Measurements from ENCODE around the gene AKAP12. TPM values are rescaled to one million over a fixed set of nuclear protein-coding genes. Genes with fewer than 3 reads are reported as not detected.

AKAP12 gene
- polyA plus RNA-seq, 1 donor from 2014 or later = 21.5 TPM

DNA sequence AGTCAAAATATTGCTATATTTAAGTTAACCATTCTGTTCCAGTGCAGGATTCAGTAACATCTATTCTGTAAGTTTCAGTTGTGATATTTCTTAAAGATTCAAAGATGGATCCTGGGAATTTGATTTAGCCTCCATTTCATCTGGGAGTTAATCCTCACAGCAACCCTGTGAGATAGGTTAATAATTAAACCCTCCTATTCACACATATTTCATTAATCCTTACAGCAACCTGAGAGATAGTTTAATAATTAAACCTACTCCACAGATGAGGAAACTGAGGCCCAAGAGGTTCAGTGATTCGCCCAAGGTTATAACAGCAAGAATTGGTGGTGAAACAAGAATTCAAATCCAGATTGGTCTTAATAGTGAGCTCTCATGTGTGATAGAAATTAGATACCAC is 162.5 kb downstream of the AKAP12 start:
- Histone ChIP-seq H3K9ac (ENCODE audit: low read length) (no peak overlapping the region), H3K27ac (ENCODE audit: low read length) (no peak overlapping the region), H3K79me2 (replicated peaks; ENCODE audit: insufficient read depth, low read length) (peaks cover 47% of the 10 kb centered on the region)

DNA sequence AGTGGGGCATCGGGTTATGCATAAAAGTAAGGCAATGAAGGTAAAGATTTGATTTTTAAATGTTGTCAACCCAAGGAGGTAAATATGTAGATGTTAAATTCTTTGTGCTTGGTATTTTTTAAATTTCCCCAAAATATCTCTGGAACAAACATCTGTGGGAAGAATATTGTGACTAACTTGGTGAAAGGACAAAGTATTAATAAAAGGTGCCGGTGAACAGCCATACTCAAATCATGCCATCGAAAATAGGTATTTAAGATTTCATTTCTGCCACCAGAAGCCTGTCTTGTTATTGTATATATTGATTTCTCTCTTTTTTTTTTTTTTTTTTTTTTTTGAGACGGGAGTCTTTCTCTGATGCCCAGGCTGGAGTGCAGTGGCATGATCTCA is 164.1 kb downstream of the AKAP12 start:
- Histone ChIP-seq H3K9me3 (ENCODE audit: low read length) (no peaks in the 10 kb centered on the region), H3K4me2 (ENCODE audit: low read length) (no peak overlapping the region), H3K36me3 (ENCODE audit: insufficient read depth, low read length) (peaks cover 3% of the 10 kb centered on the region), H3K4me3 (ENCODE audit: low read length) (no peak overlapping the region), H3K9ac (ENCODE audit: low read length) (no peak overlapping the region), H2AFZ (ENCODE audit: low read depth, low read length) (no peak overlapping the region), H3K27me3 (ENCODE audit: insufficient read depth, low read depth, low read length) (no peaks in the 10 kb centered on the region), H3K79me2 (replicated peaks; ENCODE audit: insufficient read depth, low read length) (peaks cover 35% of the 10 kb centered on the region), H3F3A (ENCODE audit: insufficient read depth, low read length, poor library complexity, severe bottlenecking) (no peaks in the 10 kb centered on the region), H4K20me1 (ENCODE audit: insufficient read depth) (no peaks in the 10 kb centered on the region), H3K9me2 (ENCODE audit: insufficient read depth, low read length) (no peaks in the 10 kb centered on the region), H3K27ac (ENCODE audit: low read length) (no peak overlapping the region)
- TF ChIP-seq RAD21 (conservative IDR thresholded peaks at IDR 0.05) (no peak), EP300 (conservative IDR thresholded peaks at IDR 0.05; ENCODE audit: poor library complexity, severe bottlenecking) (no peak), TAF1 (IDR thresholded peaks at IDR 0.05; ENCODE audit: low read depth) (no peak), POLR2AphosphoS5 (IDR thresholded peaks at IDR 0.05) (no peak), SMC3 (conservative IDR thresholded peaks at IDR 0.05; ENCODE audit: poor library complexity) (no peak), MXI1 (conservative IDR thresholded peaks at IDR 0.05; ENCODE audit: poor library complexity, severe bottlenecking) (no peak), EZH2 (IDR thresholded peaks at IDR 0.05; ENCODE audit: borderline replicate concordance, insufficient read depth, low read length, poor library complexity, severe bottlenecking) (no peak)
- TF ChIP-seq, protein P1, sequence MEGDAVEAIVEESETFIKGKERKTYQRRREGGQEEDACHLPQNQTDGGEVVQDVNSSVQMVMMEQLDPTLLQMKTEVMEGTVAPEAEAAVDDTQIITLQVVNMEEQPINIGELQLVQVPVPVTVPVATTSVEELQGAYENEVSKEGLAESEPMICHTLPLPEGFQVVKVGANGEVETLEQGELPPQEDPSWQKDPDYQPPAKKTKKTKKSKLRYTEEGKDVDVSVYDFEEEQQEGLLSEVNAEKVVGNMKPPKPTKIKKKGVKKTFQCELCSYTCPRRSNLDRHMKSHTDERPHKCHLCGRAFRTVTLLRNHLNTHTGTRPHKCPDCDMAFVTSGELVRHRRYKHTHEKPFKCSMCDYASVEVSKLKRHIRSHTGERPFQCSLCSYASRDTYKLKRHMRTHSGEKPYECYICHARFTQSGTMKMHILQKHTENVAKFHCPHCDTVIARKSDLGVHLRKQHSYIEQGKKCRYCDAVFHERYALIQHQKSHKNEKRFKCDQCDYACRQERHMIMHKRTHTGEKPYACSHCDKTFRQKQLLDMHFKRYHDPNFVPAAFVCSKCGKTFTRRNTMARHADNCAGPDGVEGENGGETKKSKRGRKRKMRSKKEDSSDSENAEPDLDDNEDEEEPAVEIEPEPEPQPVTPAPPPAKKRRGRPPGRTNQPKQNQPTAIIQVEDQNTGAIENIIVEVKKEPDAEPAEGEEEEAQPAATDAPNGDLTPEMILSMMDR (IDR thresholded peaks at IDR 0.05; ENCODE audit: poor library complexity, severe bottlenecking) = no peak
- TF ChIP-seq, protein P2, sequence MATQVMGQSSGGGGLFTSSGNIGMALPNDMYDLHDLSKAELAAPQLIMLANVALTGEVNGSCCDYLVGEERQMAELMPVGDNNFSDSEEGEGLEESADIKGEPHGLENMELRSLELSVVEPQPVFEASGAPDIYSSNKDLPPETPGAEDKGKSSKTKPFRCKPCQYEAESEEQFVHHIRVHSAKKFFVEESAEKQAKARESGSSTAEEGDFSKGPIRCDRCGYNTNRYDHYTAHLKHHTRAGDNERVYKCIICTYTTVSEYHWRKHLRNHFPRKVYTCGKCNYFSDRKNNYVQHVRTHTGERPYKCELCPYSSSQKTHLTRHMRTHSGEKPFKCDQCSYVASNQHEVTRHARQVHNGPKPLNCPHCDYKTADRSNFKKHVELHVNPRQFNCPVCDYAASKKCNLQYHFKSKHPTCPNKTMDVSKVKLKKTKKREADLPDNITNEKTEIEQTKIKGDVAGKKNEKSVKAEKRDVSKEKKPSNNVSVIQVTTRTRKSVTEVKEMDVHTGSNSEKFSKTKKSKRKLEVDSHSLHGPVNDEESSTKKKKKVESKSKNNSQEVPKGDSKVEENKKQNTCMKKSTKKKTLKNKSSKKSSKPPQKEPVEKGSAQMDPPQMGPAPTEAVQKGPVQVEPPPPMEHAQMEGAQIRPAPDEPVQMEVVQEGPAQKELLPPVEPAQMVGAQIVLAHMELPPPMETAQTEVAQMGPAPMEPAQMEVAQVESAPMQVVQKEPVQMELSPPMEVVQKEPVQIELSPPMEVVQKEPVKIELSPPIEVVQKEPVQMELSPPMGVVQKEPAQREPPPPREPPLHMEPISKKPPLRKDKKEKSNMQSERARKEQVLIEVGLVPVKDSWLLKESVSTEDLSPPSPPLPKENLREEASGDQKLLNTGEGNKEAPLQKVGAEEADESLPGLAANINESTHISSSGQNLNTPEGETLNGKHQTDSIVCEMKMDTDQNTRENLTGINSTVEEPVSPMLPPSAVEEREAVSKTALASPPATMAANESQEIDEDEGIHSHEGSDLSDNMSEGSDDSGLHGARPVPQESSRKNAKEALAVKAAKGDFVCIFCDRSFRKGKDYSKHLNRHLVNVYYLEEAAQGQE (IDR thresholded peaks at IDR 0.05; ENCODE audit: borderline replicate concordance) = no peak

More for the DNA sequence above, 162.5 kb downstream of the AKAP12 start:
- no peaks in the 10 kb centered on the region for H3K36me3 ChIP-seq (ENCODE audit: insufficient read depth, low read length)
- no peaks in the 10 kb centered on the region for H3K9me2 ChIP-seq (ENCODE audit: insufficient read depth, low read length)
- no peaks in the 10 kb centered on the region for H3F3A ChIP-seq (ENCODE audit: insufficient read depth, low read length, poor library complexity, severe bottlenecking)
- TF ChIP-seq, protein P1 (IDR thresholded peaks at IDR 0.05; ENCODE audit: poor library complexity, severe bottlenecking) = no peak
- H3K4me3 ChIP-seq (ENCODE audit: low read length) = no peak overlapping the region
- no peak overlapping the region for H2AFZ ChIP-seq (ENCODE audit: low read depth, low read length)
- H3K27me3 ChIP-seq (ENCODE audit: insufficient read depth, low read depth, low read length) = no peaks in the 10 kb centered on the region
- H3K4me2 ChIP-seq (ENCODE audit: low read length) = no peak overlapping the region
- no peaks in the 10 kb centered on the region for H3K9me3 ChIP-seq (ENCODE audit: low read length)
- no peaks in the 10 kb centered on the region for H4K20me1 ChIP-seq (ENCODE audit: insufficient read depth)

Small RNAs within 50 kb of the gene (small RNA-seq; reads per million reads assigned to genes)
- gene RF00019 (0 to 1.2 (median 0) reads per million in 3 experiments), gene RNU6-1247P (0.06 to 1.1 (median 0.10) reads per million in 3 experiments), gene RNU6-300P (0 reads per million in 3 experiments), gene RNY4P20 (0.69 to 2.9 (median 2.6) reads per million in 3 experiments)

Other genes with a start within 250 kb of the AKAP12 start
- 8.9 and 10.3 TPM in 2 replicates for gene ZBTB2, start 151.6 kb downstream of the AKAP12 start, polyA plus RNA-seq
- 33.3 and 35.3 TPM in 2 replicates for gene RMND1, start 212.2 kb downstream of the AKAP12 start, polyA plus RNA-seq

Measured in neural cell (in vitro differentiated cells).